CD4-positive, alpha-beta T cell treated with Interleukin-17A for 4 hours (primary cell): Measurements from ENCODE around the gene RTKN.
"Not testable (repeated sequence)": the region's sequence is repeated elsewhere in the genome, so short reads cannot be mapped to it uniquely, and the experiment has no call there.

ENCODE experiments used
- DNase-seq: peaks from one replicate; pipeline ENCODE4 v3.0.0-alpha.2; 2020; ENCODE audit warnings: mixed read lengths

RTKN gene

GRCh38 chr2:74461187-74462053 is 19.7 kb upstream of the RTKN start:
- DNase-seq = no peak

GRCh38 chr2:74460187-74460586 is 18.4 kb upstream of the RTKN start:
- not testable (repeated sequence) for DNase-seq

- not testable (repeated sequence) for DNase-seq
Observed at GRCh38 chr2:74459503-74460118, 17.9 kb upstream of the RTKN start.

GRCh38 chr2:74458938-74459363 is 17.2 kb upstream of the RTKN start:
- no peak for DNase-seq

- peak; percentile 98 for DNase-seq
Observed at GRCh38 chr2:74458132-74458937, 16.6 kb upstream of the RTKN start, which contains the start of gene WBP1. Gene WBP1 (plus strand): TSS chr2:74458438. CDS start chr2:74458603, 165 bp downstream.

- DNase-seq = peak; percentile 89
Observed at GRCh38 chr2:74457549-74458131, 15.9 kb upstream of the RTKN start.

GRCh38 chr2:74457129-74457548 is 15.4 kb upstream of the RTKN start:
- no peak for DNase-seq

- peak; percentile 98 for DNase-seq
Observed at GRCh38 chr2:74454654-74455511, 13.1 kb upstream of the RTKN start, which contains the start of gene INO80B. Gene INO80B (plus strand): TSS chr2:74455087. CDS start chr2:74455117, 30 bp downstream.

- DNase-seq = no peak
Observed at GRCh38 chr2:74450570-74451190, 8.9 kb upstream of the RTKN start.

- no peak for DNase-seq
Observed at GRCh38 chr2:74448771-74449170, 7.0 kb upstream of the RTKN start.

- DNase-seq = no peak
Observed at GRCh38 chr2:74447230-74447999, 5.7 kb upstream of the RTKN start.

- DNase-seq = no peak
Observed at GRCh38 chr2:74444498-74445318, 3.0 kb upstream of the RTKN start.

GRCh38 chr2:74442483-74443297 is 953 bp upstream of the RTKN start:
- not testable (repeated sequence) for DNase-seq

- no peak for DNase-seq
Observed at GRCh38 chr2:74441170-74441689, 507 bp downstream of the RTKN start.

GRCh38 chr2:74440378-74441169 is 1.2 kb downstream of the RTKN start:
- DNase-seq = peak; percentile 56

- DNase-seq = no peak
Observed at GRCh38 chr2:74439803-74440377, 1.8 kb downstream of the RTKN start.

GRCh38 chr2:74439373-74439772 is 2.4 kb downstream of the RTKN start:
- DNase-seq = no peak
